Measurements from ENCODE around the gene MRPL57. TPM values are rescaled to one million over a fixed set of nuclear protein-coding genes. Genes with fewer than 3 reads are reported as not detected.
"Not testable (repeated sequence)": the region's sequence is repeated elsewhere in the genome, so short reads cannot be mapped to it uniquely, and the experiment has no call there.

The MRPL57 gene
- total RNA-seq, 4 donors from 2014 or later: 10.1 to 24.3 (median 15.5) TPM

DNA sequence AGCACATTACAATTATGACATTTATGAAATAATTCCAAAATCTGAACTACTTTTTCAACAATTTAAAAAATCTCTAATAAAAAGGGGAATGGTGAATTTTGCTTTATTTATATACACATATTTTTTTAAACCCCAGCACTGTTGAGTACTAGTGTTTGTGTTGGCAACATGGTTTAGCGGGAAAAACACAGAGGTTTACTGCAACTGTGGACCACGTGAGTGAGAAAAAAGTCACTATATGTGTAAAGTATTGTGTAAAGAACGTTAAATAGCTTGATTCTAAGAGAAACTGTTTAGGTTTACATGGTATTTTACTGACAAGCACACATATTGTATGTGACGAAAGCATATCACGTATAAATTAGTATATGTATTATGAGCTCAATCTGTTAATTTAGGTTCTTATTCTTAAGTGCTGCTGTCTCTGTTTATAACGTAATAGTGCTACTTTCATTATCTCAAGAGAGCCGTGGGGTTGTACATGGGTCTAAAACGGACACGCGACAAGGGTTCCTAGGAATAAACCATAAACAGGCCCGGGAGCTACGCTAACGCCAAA is 723 bp upstream of the MRPL57 start:
- Histone ChIP-seq H3K27ac (peak overlapping the region; percentile 84 to 97 (median 96)), H3K36me3 (no peaks in the 10 kb centered on the region), H3K4me3 (peak overlapping the region; percentile 67 to 86 (median 76)), H3K4me1 (peaks cover 0 to 13% (median 5%) of the 10 kb centered on the region in 4 donors), H3K27me3 (no peaks in the 10 kb centered on the region), H3K9me3 (no peaks in the 10 kb centered on the region)
- TF ChIP-seq, protein P1, sequence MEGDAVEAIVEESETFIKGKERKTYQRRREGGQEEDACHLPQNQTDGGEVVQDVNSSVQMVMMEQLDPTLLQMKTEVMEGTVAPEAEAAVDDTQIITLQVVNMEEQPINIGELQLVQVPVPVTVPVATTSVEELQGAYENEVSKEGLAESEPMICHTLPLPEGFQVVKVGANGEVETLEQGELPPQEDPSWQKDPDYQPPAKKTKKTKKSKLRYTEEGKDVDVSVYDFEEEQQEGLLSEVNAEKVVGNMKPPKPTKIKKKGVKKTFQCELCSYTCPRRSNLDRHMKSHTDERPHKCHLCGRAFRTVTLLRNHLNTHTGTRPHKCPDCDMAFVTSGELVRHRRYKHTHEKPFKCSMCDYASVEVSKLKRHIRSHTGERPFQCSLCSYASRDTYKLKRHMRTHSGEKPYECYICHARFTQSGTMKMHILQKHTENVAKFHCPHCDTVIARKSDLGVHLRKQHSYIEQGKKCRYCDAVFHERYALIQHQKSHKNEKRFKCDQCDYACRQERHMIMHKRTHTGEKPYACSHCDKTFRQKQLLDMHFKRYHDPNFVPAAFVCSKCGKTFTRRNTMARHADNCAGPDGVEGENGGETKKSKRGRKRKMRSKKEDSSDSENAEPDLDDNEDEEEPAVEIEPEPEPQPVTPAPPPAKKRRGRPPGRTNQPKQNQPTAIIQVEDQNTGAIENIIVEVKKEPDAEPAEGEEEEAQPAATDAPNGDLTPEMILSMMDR (IDR thresholded peaks at IDR 0.05): no peak
- no peak for TF ChIP-seq POLR2A (IDR thresholded peaks at IDR 0.05)
- DNase-seq: no peak

DNA sequence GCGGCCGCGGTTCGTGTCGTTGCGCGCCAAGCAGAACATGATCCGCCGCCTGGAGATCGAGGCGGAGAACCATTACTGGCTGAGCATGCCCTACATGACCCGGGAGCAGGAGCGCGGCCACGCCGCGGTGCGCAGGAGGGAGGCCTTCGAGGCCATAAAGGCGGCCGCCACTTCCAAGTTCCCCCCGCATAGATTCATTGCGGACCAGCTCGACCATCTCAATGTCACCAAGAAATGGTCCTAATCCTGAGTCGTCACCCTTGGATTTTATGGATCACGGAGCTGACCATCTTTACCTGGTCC is 475 bp downstream of the MRPL57 start:
- Histone ChIP-seq H3K9me3 (no peaks in the 10 kb centered on the region), H3K36me3 (no peaks in the 10 kb centered on the region), H3K4me3 (peak overlapping the region; percentile 67 to 86 (median 76)), H3K27ac (peak overlapping the region; percentile 84 to 97 (median 96)), H3K4me1 (peaks cover 0 to 13% (median 5%) of the 10 kb centered on the region in 4 donors), H3K27me3 (no peaks in the 10 kb centered on the region)
- no peak for DNase-seq
- TF ChIP-seq, protein P1 (IDR thresholded peaks at IDR 0.05): no peak
- TF ChIP-seq POLR2A (IDR thresholded peaks at IDR 0.05): no peak

DNA sequence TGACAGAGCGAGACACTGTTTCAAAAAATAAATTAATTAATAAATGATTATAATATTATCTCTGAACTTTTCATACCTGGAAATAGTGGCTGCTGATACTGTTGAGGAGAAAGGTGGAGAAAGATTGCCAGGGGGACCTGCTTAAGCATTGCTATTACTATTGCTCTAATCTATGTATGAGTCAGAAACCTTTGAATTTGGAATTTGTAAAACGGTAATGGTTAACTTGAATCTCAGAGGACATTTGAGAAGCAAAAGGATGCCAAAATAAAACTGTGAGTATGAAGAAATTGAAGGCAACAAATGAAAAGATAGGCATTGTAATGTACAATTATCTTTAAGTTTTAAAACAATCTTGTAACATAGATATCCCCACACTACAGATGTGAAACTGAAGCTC is 5.2 kb downstream of the MRPL57 start:
- no peak for TF ChIP-seq POLR2A (IDR thresholded peaks at IDR 0.05)
- TF ChIP-seq, protein P1 (IDR thresholded peaks at IDR 0.05): no peak
- DNase-seq: no peak

DNA sequence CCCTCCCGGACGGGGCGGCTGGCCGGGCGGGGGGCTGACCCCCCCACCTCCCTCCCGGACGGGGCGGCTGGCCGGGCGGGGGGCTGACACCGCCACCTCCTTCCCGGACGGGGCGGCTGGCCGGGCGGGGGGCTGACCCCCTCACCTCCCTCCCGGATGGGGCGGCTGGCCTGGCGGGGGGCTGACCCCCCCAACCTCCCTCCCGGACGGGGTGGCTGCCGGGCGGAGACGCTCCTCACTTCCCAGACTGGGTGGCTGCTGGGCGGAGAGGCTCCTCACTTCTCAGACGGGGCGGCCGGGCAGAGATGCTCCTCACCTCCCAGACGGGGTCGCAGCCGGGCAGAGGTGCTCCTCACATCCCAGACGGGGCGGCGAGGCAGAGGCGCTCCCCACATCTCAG is 10.0 kb downstream of the MRPL57 start:
- H3K36me3 ChIP-seq, H3K27me3 ChIP-seq, DNase-seq, H3K4me3 ChIP-seq, H3K4me1 ChIP-seq, H3K27ac ChIP-seq, H3K9me3 ChIP-seq: not testable (repeated sequence)

More for the DNA sequence above, 5.2 kb downstream of the MRPL57 start:
- Histone ChIP-seq H3K4me3 (no peak overlapping the region), H3K4me1 (peaks cover 0 to 13% (median 5%) of the 10 kb centered on the region in 4 donors), H3K36me3 (no peaks in the 10 kb centered on the region), H3K27me3 (no peaks in the 10 kb centered on the region), H3K9me3 (no peaks in the 10 kb centered on the region), H3K27ac (no peak overlapping the region)

DNA sequence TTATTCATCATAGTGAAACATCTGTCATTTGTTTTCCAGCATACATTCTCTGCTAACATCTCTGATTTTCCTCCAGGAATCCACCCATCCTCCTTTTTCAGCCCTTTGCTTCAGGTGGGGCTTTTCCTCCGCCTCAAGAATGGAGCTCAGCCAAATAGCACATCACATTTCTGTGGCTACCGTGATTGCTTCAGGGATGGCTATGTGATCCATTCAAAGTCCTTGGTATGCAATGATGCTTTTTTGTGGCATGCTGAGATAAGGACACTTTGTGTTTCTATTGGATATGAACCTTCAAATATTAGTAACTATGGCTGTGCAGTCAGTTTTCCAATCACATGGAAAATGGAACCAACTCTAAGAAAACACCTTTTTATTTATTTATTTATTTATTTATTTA is 18.3 kb downstream of the MRPL57 start:
- not testable (repeated sequence) for H3K27ac ChIP-seq, H3K27me3 ChIP-seq, H3K9me3 ChIP-seq, H3K4me1 ChIP-seq, H3K36me3 ChIP-seq, H3K4me3 ChIP-seq, DNase-seq

DNA sequence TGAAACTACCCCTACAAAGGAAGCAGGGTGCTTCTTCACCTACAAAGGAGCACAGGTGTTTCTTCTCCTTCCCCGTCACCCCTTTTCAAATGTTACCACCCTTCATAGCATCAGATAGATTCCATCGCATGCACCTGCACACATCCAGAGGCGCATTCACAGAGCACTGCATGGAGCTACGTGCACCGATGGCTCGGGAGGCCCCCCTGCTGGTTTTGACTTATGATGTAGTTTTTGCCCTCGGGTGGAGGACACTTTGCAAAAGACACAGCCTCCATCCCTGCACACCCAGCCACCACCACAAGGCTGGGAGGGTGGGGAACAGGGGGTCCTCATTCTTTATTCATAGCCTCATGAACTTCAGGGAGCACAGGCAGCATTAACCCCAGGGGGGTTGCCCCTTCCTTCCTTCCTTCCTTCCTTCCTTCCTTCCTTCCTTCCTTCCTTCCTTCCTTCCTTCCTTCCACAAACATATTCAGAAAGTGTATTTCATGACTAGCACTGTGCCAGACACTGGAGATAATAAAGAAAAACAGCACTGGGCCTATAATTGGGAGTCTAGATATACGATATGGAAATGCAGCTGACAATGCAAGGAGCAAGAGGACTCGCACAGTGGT is 21.3 kb downstream of the MRPL57 start:
- H3K27me3 ChIP-seq, H3K27ac ChIP-seq, H3K4me3 ChIP-seq, DNase-seq, H3K36me3 ChIP-seq, H3K9me3 ChIP-seq, H3K4me1 ChIP-seq: not testable (repeated sequence)

DNA sequence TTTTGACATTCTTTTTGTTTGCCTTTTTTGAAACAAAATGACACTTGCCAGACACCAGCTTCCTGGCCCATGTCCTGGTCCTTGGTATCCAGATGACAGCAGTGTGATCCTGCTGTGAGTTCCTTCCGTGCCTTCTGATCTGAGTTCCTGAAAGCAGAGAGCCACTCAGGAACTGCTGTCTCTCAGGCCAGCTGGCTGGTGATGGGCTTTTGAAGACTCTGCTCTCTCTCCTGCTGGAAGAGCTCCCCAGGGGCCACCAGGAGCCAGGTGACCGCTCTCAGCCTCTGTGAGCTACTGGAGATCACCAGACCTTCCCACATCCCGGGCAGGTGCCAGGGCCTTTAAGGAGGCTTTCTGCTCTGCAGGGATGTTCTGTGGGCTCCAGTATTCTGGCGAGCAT is 21.9 kb downstream of the MRPL57 start:
- H3K27me3 ChIP-seq, H3K4me3 ChIP-seq, H3K4me1 ChIP-seq, DNase-seq, H3K9me3 ChIP-seq, H3K36me3 ChIP-seq, H3K27ac ChIP-seq: not testable (repeated sequence)

DNA sequence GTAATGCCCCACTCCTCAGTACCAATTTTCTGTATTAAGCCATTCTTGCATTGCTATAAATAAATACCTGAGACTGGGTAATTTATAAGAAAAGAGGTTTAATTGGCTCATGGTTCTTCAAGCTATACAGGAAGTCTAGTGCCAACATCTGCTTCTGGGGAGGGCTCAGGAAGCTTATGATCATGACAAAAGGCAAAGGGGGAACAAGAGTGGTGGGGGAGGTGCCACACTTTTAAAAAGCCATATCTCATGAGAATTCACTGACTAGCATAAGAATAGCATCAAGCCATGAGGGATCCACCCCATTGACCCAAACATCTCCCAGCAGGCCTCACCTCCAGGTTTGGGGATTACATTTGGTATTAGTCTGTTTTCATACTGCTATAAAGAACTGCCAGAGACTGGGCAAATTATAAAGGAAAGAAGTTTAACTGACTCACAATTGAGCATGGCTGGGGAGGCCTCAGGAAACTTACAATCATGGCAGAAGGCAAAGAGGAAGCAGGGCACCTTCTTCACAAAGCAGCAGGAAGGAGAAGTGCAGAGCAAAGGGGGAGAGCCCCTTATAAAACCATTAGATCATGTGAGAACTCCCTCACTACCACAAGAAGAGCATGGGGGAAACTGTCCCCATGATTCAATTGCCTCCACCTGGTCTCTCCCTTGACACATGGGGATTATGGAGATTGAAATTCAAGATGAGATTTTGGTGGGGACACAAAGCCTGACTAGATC is 25.2 kb downstream of the MRPL57 start:
- DNase-seq, H3K4me1 ChIP-seq, H3K27me3 ChIP-seq, H3K36me3 ChIP-seq, H3K9me3 ChIP-seq, H3K27ac ChIP-seq, H3K4me3 ChIP-seq: not testable (repeated sequence)

All from Peyer's patch (tissue), 4 donors.